GM19351 (cell line): ENCODE results near the gene ERCC4.

ENCODE experiments used
- ATAC-seq: cut with Tn5 transposase; IDR thresholded peaks from one replicate; pipeline ENCODE4 v1.9.1; 2021; ENCODE audit warnings: mild to moderate bottlenecking, moderate library complexity; ENCODE audit not compliant: unreplicated experiment

The ERCC4 gene

GRCh38 chr16:13992322-13992721 lies 72.4 kb downstream of the ERCC4 start:
- no peak for ATAC-seq

- no peak for ATAC-seq
These were observed 73.0 kb downstream of the ERCC4 start for GRCh38 chr16:13992976-13993375.

- no peak for ATAC-seq
These were observed 74.5 kb downstream of the ERCC4 start for GRCh38 chr16:13994239-13995106.

- no peak for ATAC-seq
These were observed 75.2 kb downstream of the ERCC4 start for GRCh38 chr16:13995194-13995593.

DNA sequence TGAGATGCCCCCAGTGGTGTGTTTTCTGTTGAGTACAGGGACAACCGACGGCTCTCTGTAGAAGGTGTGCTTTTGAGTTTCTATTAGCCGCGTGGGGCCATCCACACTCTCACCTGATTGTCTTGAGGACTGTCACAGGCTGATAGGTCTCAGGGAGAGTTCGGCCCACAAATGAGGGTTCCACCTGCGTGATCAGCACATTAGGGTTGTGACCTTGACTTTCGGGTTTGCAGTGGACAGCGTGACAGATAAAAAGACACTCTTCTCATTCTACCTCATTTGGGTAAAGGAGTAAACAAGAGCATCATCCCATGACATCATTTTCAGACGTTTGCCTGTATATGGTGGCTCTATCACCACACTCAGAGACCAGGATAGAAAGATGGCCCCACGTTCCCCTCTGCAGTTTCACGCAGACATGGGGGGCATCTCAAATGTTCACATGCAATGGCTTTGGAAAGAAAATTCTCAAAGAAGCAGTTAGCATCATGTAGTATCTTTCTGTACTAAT lies 76.9 kb downstream of the ERCC4 start:
- ATAC-seq = no peak

DNA sequence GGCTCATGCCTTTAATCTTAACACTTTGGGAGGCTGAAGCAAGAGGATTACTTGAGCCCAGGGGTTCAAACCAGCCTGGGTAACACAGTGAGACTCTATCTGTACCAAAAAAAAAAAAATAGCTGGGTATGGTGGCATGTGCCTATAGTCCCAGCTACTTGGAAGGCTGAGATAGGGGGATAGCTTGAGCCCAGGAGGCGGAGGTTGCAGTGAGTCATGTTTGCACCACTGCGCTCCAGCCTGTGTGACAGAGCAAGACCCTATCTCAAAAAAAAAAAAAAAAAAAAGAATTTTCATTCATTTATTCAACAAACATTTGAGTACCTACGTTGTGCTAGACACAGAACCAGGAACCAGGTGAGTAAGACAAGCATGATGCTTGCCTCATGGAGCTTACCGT lies 77.6 kb downstream of the ERCC4 start:
- no peak for ATAC-seq

GRCh38 chr16:13997933-13998332 lies 78.0 kb downstream of the ERCC4 start:
- peak; percentile 86 for ATAC-seq

- no peak for ATAC-seq
These were observed 79.3 kb downstream of the ERCC4 start for GRCh38 chr16:13999071-13999894.

- no peak for ATAC-seq
These were observed 80.0 kb downstream of the ERCC4 start for GRCh38 chr16:13999895-14000425.

DNA sequence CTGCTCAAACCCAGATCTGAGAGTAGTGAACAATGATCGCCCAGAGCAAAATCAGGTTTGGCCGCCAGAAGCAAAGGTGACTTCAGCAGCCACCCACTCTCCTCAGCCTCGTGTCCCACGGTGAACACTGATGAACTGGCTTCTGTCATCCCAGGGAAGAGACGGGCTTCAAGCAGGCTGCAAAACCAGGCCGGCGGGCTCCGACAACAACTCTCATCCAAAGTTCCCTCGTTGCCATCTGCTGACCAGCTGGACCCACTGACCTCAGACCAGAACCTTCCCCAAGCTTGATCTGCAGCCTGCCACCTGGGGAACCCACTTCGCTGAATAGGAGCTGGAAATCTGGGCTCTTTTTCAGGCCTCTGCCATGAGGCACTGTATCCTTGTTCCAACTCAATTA lies 81.6 kb downstream of the ERCC4 start:
- ATAC-seq = no peak
